ENCODE measurements around the gene SIL1.

The SIL1 gene

DNA sequence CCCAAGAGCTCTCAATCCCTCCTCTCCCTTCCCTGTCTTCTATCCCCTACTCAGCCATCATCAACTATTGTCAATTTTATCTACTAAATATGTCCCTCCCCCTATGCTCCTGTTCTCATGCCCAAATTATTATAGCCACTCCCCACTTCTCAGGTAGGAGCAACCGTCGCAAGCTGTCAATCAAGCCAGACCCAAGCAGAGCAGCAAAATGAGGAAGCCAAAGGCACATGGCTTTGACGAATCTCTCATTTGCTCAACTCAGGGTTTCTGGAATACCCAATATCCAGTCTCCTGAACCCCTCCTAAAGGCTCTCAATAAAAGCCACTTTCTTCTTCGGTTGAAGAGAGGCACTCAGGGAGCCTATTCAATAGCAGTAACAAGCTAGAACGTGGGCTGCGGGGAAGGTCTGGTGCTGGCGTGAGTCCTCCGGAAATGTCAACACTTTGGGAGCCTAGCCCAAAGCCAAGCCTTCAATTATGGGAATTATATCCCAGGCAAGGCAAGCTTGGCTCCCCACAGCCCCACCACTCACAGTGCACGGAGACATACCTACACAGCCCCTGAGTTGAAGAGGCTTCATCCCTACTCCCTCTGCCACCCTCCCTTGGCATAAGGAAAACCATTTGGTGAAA is 47.7 kb downstream of the SIL1 start:
- no peak for TF ChIP-seq REST (IDR thresholded peaks at IDR 0.05; ENCODE audit: low read depth)
- TF ChIP-seq CREB1 (IDR thresholded peaks at IDR 0.05; ENCODE audit: low read depth): no peak
- no peak for TF ChIP-seq MAX (IDR thresholded peaks at IDR 0.05)
- TF ChIP-seq YY1 (IDR thresholded peaks at IDR 0.05; ENCODE audit: low read depth): no peak
- no peak for TF ChIP-seq FOXM1 (IDR thresholded peaks at IDR 0.05; ENCODE audit: borderline replicate concordance, low read depth)
- TF ChIP-seq, protein P1, sequence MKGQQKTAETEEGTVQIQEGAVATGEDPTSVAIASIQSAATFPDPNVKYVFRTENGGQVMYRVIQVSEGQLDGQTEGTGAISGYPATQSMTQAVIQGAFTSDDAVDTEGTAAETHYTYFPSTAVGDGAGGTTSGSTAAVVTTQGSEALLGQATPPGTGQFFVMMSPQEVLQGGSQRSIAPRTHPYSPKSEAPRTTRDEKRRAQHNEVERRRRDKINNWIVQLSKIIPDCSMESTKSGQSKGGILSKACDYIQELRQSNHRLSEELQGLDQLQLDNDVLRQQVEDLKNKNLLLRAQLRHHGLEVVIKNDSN (IDR thresholded peaks at IDR 0.05): no peak
- TF ChIP-seq ZBTB7A (IDR thresholded peaks at IDR 0.05; ENCODE audit: low read depth): no peak
- TF ChIP-seq EGR1 (IDR thresholded peaks at IDR 0.05): no peak

DNA sequence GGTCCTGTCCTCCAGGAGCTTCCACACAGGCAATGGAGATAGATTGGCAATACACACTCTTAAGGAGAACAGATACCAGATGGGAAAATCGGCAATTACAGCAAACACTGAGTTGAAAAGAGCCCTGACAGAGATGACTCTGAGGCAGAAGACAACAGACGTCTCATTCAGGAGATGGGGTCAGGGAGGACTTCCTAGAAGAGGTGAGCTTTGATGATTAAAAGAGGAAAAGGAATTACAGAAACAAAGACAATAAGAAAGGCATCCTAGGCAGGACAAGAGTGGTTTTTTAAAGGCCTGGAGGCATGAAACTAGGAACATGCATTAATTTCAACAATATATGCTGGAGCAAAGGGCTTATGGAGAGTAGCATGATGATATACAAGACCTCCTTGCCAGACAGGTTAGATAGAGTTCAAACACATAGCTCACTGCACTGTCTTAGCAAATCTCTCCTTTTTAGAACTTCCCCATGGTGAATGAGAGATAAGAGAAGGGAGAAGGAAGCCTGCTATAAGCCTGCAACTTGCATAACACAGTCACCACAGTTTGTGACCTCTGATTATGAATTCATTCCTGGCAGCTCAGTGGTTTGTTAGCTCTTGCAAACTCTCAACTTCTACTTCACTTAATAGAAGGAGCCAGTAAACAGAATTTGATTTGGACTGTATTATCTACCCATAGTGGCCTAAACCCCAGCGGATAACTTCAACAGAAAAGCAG is 48.5 kb downstream of the SIL1 start:
- no peak for TF ChIP-seq EGR1 (IDR thresholded peaks at IDR 0.05)
- TF ChIP-seq, protein P1 (IDR thresholded peaks at IDR 0.05): no peak

DNA sequence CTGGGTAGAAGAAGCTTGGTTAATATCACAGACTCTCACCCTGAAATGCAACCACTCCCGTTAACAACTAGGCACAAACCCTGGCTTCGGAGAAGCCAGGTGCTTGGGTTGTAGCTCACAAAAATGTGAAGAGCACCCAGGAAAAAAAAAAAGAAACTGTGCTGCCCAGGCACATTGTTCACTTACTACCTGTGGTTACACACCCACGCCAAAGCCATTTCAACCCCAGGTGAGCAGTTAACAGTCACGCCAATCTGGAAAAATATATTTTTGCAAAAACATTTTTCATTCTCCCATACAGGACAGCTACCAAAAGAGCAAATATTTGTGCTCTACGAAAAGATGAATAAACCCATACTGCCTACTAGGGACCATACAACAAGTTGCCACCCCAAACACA is 49.2 kb downstream of the SIL1 start:
- TF ChIP-seq CEBPB (IDR thresholded peaks at IDR 0.05) (no peak), FOXM1 (IDR thresholded peaks at IDR 0.05; ENCODE audit: borderline replicate concordance, low read depth) (no peak), EP300 (IDR thresholded peaks at IDR 0.05; ENCODE audit: borderline replicate concordance) (no peak), TEAD4 (IDR thresholded peaks at IDR 0.05) (no peak), EGR1 (IDR thresholded peaks at IDR 0.05) (peak; percentile 89), REST (IDR thresholded peaks at IDR 0.05; ENCODE audit: low read depth) (no peak)

DNA sequence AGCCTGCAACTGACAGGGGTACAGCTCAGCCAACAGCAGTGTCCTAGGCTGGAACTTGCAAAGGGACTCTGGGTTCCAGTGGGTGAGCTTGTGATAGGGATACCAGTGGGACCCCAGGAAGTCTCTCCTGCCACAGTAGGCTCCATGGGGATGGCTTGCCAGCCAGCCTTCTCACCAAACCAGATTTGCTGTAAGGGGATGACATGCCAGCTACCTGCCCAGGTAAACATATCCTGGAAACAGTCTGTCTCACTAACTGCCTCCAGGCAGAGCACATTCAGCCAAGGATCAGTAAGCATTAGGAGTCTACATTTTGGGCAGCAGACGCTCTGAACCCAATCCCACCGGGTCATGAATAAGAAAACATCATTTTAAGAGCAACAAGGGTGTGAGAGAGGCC is 49.9 kb downstream of the SIL1 start:
- no peak for TF ChIP-seq TAF1 (IDR thresholded peaks at IDR 0.05; ENCODE audit: low read depth)
- TF ChIP-seq FOXM1 (IDR thresholded peaks at IDR 0.05; ENCODE audit: borderline replicate concordance, low read depth): no peak
- TF ChIP-seq YY1 (IDR thresholded peaks at IDR 0.05; ENCODE audit: low read depth): no peak
- no peak for TF ChIP-seq EGR1 (IDR thresholded peaks at IDR 0.05)
- no peak for TF ChIP-seq ZBTB7A (IDR thresholded peaks at IDR 0.05; ENCODE audit: low read depth)
- no peak for TF ChIP-seq MAX (IDR thresholded peaks at IDR 0.05)
- no peak for TF ChIP-seq NFIC (IDR thresholded peaks at IDR 0.05)
- TF ChIP-seq REST (IDR thresholded peaks at IDR 0.05; ENCODE audit: low read depth): no peak

DNA sequence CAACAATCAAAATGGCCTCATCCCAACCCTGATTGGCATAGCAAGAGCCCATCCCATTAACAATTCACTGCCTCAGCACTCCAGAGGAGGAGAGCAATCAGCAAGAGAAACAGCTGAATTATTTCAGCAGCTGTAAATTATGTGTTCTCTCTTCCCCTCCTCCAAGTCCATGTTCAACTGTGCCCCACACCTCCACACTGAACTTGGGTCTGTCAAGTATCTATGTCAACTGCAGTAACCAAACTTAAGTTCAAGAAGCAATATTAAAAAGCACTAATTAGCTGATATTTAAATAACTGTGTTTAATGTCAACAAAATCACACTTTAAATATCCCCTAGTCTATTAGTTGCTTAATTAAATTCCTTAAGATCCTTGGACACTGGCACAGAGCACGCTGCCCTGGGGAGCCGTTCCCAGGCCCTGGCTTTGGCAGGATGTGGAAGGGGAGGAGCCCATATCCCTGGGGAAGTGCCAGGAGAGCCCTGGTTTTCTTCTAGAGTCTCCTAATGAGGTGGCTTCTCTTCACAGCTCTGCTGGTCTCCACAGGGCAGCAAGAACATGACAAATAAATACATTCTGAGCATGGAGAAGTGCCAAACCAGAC is 50.6 kb downstream of the SIL1 start:
- peak; percentile 49 for TF ChIP-seq NFIC (IDR thresholded peaks at IDR 0.05)
- TF ChIP-seq, protein P1 (IDR thresholded peaks at IDR 0.05): no peak
